LNCAP (cell line): ENCODE data around the gene OR2A12.

ENCODE experiments used
- CTCF ChIP-seq: fragments of 450-650 bp; IDR thresholded peaks from 2 replicates; pipeline ENCODE4 v1.5.1; 2017; ENCODE audit warnings: mild to moderate bottlenecking

The OR2A12 gene

GRCh38 chr7:144098776-144099175, 12.7 kb downstream of the OR2A12 start:
- no peak for TF ChIP-seq CTCF

- TF ChIP-seq CTCF: no peak
These were observed 14.5 kb downstream of the OR2A12 start for GRCh38 chr7:144100607-144101006.

- no peak for TF ChIP-seq CTCF
These were observed 16.0 kb downstream of the OR2A12 start for GRCh38 chr7:144102041-144102440.

GRCh38 chr7:144105211-144105610, 19.1 kb downstream of the OR2A12 start:
- no peak for TF ChIP-seq CTCF

GRCh38 chr7:144109283-144109682, 23.2 kb downstream of the OR2A12 start, which contains the start of gene OR2A2:
Gene OR2A2 (plus strand): TSS chr7:144109583. CDS start chr7:144109583, 0 bp downstream.
- TF ChIP-seq CTCF: no peak

- TF ChIP-seq CTCF: no peak
These were observed 24.2 kb downstream of the OR2A12 start for GRCh38 chr7:144110272-144110671.

GRCh38 chr7:144113651-144114050, 27.6 kb downstream of the OR2A12 start:
- no peak for TF ChIP-seq CTCF

GRCh38 chr7:144118341-144118740, 32.3 kb downstream of the OR2A12 start:
- no peak for TF ChIP-seq CTCF
